Skeletal muscle tissue (tissue), 4 donors: Measurements from ENCODE around the gene C12orf75. TPM values are rescaled to one million over a fixed set of nuclear protein-coding genes. Genes with fewer than 3 reads are reported as not detected.
"Not testable (repeated sequence)": the region's sequence is repeated elsewhere in the genome, so short reads cannot be mapped to it uniquely, and the experiment has no call there.

ENCODE experiments used
- H3K27ac ChIP-seq: one replicate; pipeline ENCODE4 v1.7.0; 2013; ENCODE audit warnings: mild to moderate bottlenecking, low read depth, low read length, inconsistent platforms
- H3K27me3 ChIP-seq, 3 donors: one replicate each; pipeline ENCODE4 v1.7.0; 2013; ENCODE audit warnings: low read length in 3 of 3; ENCODE audit not compliant: control insufficient read depth in 3 of 3, insufficient read depth in 3 of 3
- H3K36me3 ChIP-seq, 3 donors: one replicate each; pipeline ENCODE4 v1.7.0; 2013; ENCODE audit warnings: low read length in 3 of 3; ENCODE audit not compliant: control insufficient read depth in 3 of 3, insufficient read depth in 3 of 3
- H3K4me1 ChIP-seq, 3 donors: one replicate each; pipeline ENCODE4 v1.7.0; 2013; ENCODE audit warnings: low read length in 3 of 3, mild to moderate bottlenecking in 3 of 3; ENCODE audit not compliant: control insufficient read depth in 3 of 3, insufficient read depth in 3 of 3
- H3K4me3 ChIP-seq, 3 donors: one replicate each; pipeline ENCODE4 v1.7.0; 2013; ENCODE audit warnings: low read length in 3 of 3
- H3K9ac ChIP-seq, 3 donors: one replicate each; pipeline ENCODE4 v1.7.0; 2013; ENCODE audit warnings: low read length in 3 of 3, mild to moderate bottlenecking in 3 of 3, moderate library complexity in 2 of 3, low read depth in 1 of 3
- H3K9me3 ChIP-seq, 3 donors: one replicate each; pipeline ENCODE4 v1.7.0; 2013; ENCODE audit warnings: low read length in 3 of 3; ENCODE audit not compliant: control insufficient read depth in 3 of 3
- total RNA-seq: library from RNA; depleted of rRNA; stranded (reverse); fragments of >200 nt; gene quantifications from one replicate; pipeline ENCODE4 v1.2.3, GENCODE V29; 2014
- donor health status: Osteomylitis.

The C12orf75 gene
- total RNA-seq, 1 donor from 2014 or later: 3.1 TPM

DNA sequence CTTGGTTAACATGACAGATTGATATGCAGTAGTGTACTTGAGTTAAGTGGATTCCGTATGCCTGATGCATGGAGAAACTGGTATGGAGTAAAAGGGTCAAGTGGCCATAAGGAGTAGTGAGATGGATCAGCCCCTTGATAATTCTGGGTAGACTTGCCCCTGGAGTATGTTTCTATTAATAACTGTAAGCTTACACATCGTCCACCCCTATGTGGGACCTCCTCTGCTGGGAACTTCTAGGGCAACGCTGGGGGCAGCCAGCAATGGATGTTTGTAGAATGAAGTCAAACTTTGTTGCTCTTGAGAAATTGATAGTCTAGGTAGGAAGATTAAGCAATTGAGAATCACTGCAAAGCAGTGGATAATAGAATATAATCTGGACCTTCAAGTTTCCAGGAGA, 3.5 kb downstream of the C12orf75 start:
- Histone ChIP-seq H3K4me1 (peaks cover 4 to 25% (median 13%) of the 10 kb centered on the region in 3 donors), H3K4me3 (no peak overlapping the region), H3K9me3 (no peaks in the 10 kb centered on the region), H3K27ac (no peak overlapping the region), H3K9ac (no peak overlapping the region), H3K36me3 (no peaks in the 10 kb centered on the region), H3K27me3 (no peaks in the 10 kb centered on the region)

DNA sequence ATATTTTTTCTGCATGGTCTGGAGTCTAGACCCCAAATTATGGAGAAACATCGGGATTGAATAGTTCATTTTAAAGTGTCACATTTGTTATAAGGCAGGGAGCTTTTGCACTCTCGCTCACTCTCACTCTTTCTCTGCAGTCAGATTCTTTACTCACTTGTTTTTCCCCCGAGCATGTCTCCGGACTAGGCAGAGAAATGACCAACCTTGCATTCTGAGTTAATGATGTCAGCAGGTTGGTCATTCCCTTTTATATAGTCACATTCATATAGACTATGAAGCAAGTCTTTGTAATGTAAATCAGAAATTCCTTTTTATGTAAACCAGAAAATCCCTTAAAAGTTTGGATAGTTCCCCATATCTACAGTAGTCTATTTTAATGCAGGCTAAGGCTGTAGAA, 4.1 kb downstream of the C12orf75 start:
- no peak overlapping the region for H3K27ac ChIP-seq
- no peaks in the 10 kb centered on the region for H3K27me3 ChIP-seq
- H3K9me3 ChIP-seq: no peaks in the 10 kb centered on the region
- H3K36me3 ChIP-seq: no peaks in the 10 kb centered on the region
- no peak overlapping the region for H3K4me3 ChIP-seq
- H3K9ac ChIP-seq: no peak overlapping the region
- peaks cover 4 to 25% (median 13%) of the 10 kb centered on the region in 3 donors for H3K4me1 ChIP-seq

DNA sequence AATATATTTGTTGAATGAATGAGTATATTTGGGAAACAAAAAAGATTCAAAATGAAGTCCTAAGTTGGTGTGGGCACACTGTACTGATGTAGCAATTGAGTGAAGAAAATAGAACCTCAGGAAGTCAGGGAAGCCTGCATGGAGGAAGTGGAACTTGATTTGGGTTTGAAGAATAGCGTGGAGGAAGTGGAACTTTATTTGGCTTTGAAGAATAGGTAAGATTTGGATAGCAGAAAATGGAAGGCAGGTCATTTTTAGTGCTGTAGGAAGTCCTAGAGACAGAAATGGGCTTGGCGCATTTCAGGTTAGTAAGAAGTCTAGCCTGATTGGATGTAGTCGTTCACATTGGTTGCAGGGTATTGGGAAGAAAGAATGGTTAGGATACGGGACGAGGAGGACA, 5.4 kb downstream of the C12orf75 start:
- H3K27me3 ChIP-seq: no peaks in the 10 kb centered on the region

GRCh38 chr12:105336411-105336810, 5.9 kb downstream of the C12orf75 start:
- no peak overlapping the region for H3K27ac ChIP-seq
- H3K4me3 ChIP-seq: no peak overlapping the region
- H3K4me1 ChIP-seq: peaks cover 3 to 18% (median 4%) of the 10 kb centered on the region in 3 donors
- H3K9ac ChIP-seq: no peak overlapping the region
- no peaks in the 10 kb centered on the region for H3K36me3 ChIP-seq
- peaks cover 2 to 3% (median 2%) of the 10 kb centered on the region in 3 donors for H3K9me3 ChIP-seq
- no peaks in the 10 kb centered on the region for H3K27me3 ChIP-seq

More for the DNA sequence above, 5.4 kb downstream of the C12orf75 start:
- Histone ChIP-seq H3K36me3 (no peaks in the 10 kb centered on the region), H3K9ac (no peak overlapping the region), H3K9me3 (peaks cover 2 to 3% (median 2%) of the 10 kb centered on the region in 3 donors), H3K27ac (no peak overlapping the region), H3K4me1 (peaks cover 4 to 20% (median 7%) of the 10 kb centered on the region in 3 donors), H3K4me3 (no peak overlapping the region)

DNA sequence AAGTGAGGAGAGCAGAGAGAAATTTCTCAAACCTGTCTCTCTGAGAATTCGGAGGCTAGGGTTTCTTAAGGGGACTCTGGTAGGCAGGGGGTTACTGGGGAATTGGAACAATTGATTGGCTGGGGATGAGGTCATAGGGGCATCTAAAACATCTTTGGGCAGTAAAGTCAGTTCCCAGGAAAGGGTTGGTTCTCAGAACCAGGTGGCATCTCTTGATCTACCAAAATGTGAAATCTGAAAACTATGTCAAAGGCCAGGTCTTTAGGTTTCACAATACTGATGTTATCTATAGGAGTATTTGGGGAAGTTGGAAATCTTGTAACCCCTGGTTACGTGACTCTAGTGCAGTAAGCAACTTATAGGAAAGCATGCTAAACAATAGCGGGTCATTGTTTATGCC, 6.9 kb downstream of the C12orf75 start:
- Histone ChIP-seq H3K27ac (no peak overlapping the region), H3K27me3 (no peaks in the 10 kb centered on the region), H3K4me1 (peaks cover 0 to 8% (median 0%) of the 10 kb centered on the region in 3 donors), H3K9ac (no peak overlapping the region), H3K4me3 (no peak overlapping the region), H3K36me3 (no peaks in the 10 kb centered on the region), H3K9me3 (peaks cover 2 to 3% (median 2%) of the 10 kb centered on the region in 3 donors)

GRCh38 chr12:105338966-105339365, 8.5 kb downstream of the C12orf75 start:
- Histone ChIP-seq H3K27me3 (no peaks in the 10 kb centered on the region), H3K9me3 (peaks cover 2 to 3% (median 2%) of the 10 kb centered on the region in 3 donors), H3K36me3 (no peaks in the 10 kb centered on the region), H3K4me3 (no peak overlapping the region), H3K27ac (no peak overlapping the region), H3K9ac (no peak overlapping the region), H3K4me1 (peaks cover 0 to 6% (median 0%) of the 10 kb centered on the region in 3 donors)

DNA sequence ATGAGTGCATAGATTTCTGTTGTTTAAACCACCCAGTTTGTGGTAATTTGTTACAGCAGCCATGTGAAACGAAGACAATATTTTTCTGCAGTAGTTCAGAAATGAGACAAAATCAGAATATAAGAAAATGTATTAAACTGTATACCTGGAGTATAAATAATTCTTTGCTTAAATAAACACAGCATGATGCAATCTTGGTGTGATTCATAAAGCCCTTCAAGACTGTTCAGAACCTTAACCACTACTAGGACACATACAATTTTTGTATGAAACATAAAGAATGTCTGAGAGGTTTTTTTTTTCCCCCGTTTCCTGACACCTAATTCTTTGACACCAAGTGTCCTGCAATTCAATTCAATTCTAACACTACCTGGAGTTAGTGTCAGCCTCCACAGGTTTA, 10.5 kb downstream of the C12orf75 start:
- Histone ChIP-seq H3K27ac (no peak overlapping the region), H3K36me3 (no peaks in the 10 kb centered on the region), H3K4me3 (no peak overlapping the region), H3K9me3 (peaks cover 2 to 3% (median 2%) of the 10 kb centered on the region in 3 donors), H3K27me3 (no peaks in the 10 kb centered on the region), H3K4me1 (peaks cover 0 to 8% (median 0%) of the 10 kb centered on the region in 3 donors), H3K9ac (no peak overlapping the region)

GRCh38 chr12:105341620-105342019, 11.1 kb downstream of the C12orf75 start:
- not testable (repeated sequence) for H3K4me3 ChIP-seq, H3K27me3 ChIP-seq, H3K36me3 ChIP-seq, H3K9ac ChIP-seq, H3K4me1 ChIP-seq, H3K27ac ChIP-seq, H3K9me3 ChIP-seq

- Histone ChIP-seq H3K9me3 (peaks cover 2 to 3% (median 2%) of the 10 kb centered on the region in 3 donors), H3K36me3 (no peaks in the 10 kb centered on the region), H3K27ac (no peak overlapping the region), H3K9ac (no peak overlapping the region), H3K4me3 (no peak overlapping the region), H3K27me3 (no peaks in the 10 kb centered on the region), H3K4me1 (peaks cover 0 to 8% (median 0%) of the 10 kb centered on the region in 3 donors)
Measured at GRCh38 chr12:105342464-105342863, 12.0 kb downstream of the C12orf75 start.

GRCh38 chr12:105343836-105344235, 13.3 kb downstream of the C12orf75 start:
- Histone ChIP-seq H3K9ac (no peak overlapping the region), H3K4me1 (peaks cover 0 to 8% (median 0%) of the 10 kb centered on the region in 3 donors)

More at GRCh38 chr12:105343836-105344235, 13.3 kb downstream of the C12orf75 start:
- no peaks in the 10 kb centered on the region for H3K36me3 ChIP-seq
- no peak overlapping the region for H3K4me3 ChIP-seq
- H3K27me3 ChIP-seq: no peaks in the 10 kb centered on the region
- no peak overlapping the region for H3K27ac ChIP-seq
- H3K9me3 ChIP-seq: peaks cover 2 to 3% (median 2%) of the 10 kb centered on the region in 3 donors
